ENCODE measurements around the gene MTARC1.

MTARC1 gene

GRCh38 chr1:220768126-220768601 is 18.5 kb upstream of the MTARC1 start:
- no peak overlapping the region for H3K4me3 ChIP-seq (ENCODE audit: low read depth, low read length)
- no peak for DNase-seq (ENCODE audit: low read depth, low spot score)
- ChIA-PET POLR2A (no interaction called here), CTCF (interaction anchor here (0.8 to 1.6 kb wide), 2 partner anchors 9 to 487 kb away, joined by 3 to 7 read pairs; no protein-coding TSS in a partner anchor)
- TF ChIP-seq CTCF (IDR thresholded peaks at IDR 0.05; ENCODE audit: insufficient read depth, low read length, missing control alignments) = no peak

- POLR2A ChIA-PET = no interaction called here
- CTCF ChIA-PET = interaction anchor here (1.6 kb wide), 1 partner anchor 488 kb away, joined by 7 read pairs; no protein-coding TSS in a partner anchor
Observed at GRCh38 chr1:220769205-220769604, 17.5 kb upstream of the MTARC1 start.

GRCh38 chr1:220770245-220770913 is 16.3 kb upstream of the MTARC1 start:
- no peak for DNase-seq (ENCODE audit: low read depth, low spot score)
- no peak for TF ChIP-seq CTCF (IDR thresholded peaks at IDR 0.05; ENCODE audit: insufficient read depth, low read length, missing control alignments)
- H3K4me3 ChIP-seq (ENCODE audit: low read depth, low read length) = no peak overlapping the region
- POLR2A ChIA-PET = interaction anchor here (0.7 kb wide), 1 partner anchor 10 kb away, joined by 3 read pairs; no protein-coding TSS in a partner anchor
- CTCF ChIA-PET = interaction anchor here (1.2 to 8.3 kb wide), 3 partner anchors 13 to 519 kb away, joined by 3 to 99 read pairs (median 4); no protein-coding TSS in a partner anchor

More at GRCh38 chr1:220769205-220769604, 17.5 kb upstream of the MTARC1 start:
- H3K4me3 ChIP-seq (ENCODE audit: low read depth, low read length) = no peak overlapping the region
- no peak for TF ChIP-seq CTCF (IDR thresholded peaks at IDR 0.05; ENCODE audit: insufficient read depth, low read length, missing control alignments)
- no peak for DNase-seq (ENCODE audit: low read depth, low spot score)

GRCh38 chr1:220772846-220773245 is 13.9 kb upstream of the MTARC1 start:
- TF ChIP-seq CTCF (IDR thresholded peaks at IDR 0.05; ENCODE audit: insufficient read depth, low read length, missing control alignments) = no peak
- ChIA-PET CTCF (interaction anchor here (0.8 to 8.3 kb wide), 8 partner anchors 10 to 554 kb away, joined by 3 to 99 read pairs (median 30); partner anchors contain the start of gene MTARC1), POLR2A (no interaction called here)
- DNase-seq (ENCODE audit: low read depth, low spot score) = no peak
- no peak overlapping the region for H3K4me3 ChIP-seq (ENCODE audit: low read depth, low read length)

- POLR2A ChIA-PET = no interaction called here
- CTCF ChIA-PET = interaction anchor here (0.6 to 8.3 kb wide), 33 partner anchors 8 to 1680 kb away, joined by 3 to 99 read pairs (median 6); partner anchors contain the start of genes MTARC1 and MTARC2
- H3K4me3 ChIP-seq (ENCODE audit: low read depth, low read length) = no peak overlapping the region
Observed at GRCh38 chr1:220775240-220775853, 11.4 kb upstream of the MTARC1 start.

More at GRCh38 chr1:220775240-220775853, 11.4 kb upstream of the MTARC1 start:
- peak; percentile 59 for TF ChIP-seq CTCF (IDR thresholded peaks at IDR 0.05; ENCODE audit: insufficient read depth, low read length, missing control alignments)
- no peak for DNase-seq (ENCODE audit: low read depth, low spot score)

Data from AG04449 (cell line).